ENCODE data around the gene PNKD.

GRCh38 chr2:218344090-218344754 lies 73.9 kb downstream of the PNKD start:
- TF ChIP-seq POLR2A (IDR thresholded peaks at IDR 0.05), result no peak
- TF ChIP-seq, protein P1, sequence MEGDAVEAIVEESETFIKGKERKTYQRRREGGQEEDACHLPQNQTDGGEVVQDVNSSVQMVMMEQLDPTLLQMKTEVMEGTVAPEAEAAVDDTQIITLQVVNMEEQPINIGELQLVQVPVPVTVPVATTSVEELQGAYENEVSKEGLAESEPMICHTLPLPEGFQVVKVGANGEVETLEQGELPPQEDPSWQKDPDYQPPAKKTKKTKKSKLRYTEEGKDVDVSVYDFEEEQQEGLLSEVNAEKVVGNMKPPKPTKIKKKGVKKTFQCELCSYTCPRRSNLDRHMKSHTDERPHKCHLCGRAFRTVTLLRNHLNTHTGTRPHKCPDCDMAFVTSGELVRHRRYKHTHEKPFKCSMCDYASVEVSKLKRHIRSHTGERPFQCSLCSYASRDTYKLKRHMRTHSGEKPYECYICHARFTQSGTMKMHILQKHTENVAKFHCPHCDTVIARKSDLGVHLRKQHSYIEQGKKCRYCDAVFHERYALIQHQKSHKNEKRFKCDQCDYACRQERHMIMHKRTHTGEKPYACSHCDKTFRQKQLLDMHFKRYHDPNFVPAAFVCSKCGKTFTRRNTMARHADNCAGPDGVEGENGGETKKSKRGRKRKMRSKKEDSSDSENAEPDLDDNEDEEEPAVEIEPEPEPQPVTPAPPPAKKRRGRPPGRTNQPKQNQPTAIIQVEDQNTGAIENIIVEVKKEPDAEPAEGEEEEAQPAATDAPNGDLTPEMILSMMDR (IDR thresholded peaks at IDR 0.05), result no peak

All from adrenal gland (tissue), 5 donors.